ENCODE results near the gene MACROH2A1. TPM values are rescaled to one million over a fixed set of nuclear protein-coding genes. Genes with fewer than 3 reads are reported as not detected.

Gene MACROH2A1
- total RNA-seq, 1 experiment from 2014 or later: 301 TPM

DNA sequence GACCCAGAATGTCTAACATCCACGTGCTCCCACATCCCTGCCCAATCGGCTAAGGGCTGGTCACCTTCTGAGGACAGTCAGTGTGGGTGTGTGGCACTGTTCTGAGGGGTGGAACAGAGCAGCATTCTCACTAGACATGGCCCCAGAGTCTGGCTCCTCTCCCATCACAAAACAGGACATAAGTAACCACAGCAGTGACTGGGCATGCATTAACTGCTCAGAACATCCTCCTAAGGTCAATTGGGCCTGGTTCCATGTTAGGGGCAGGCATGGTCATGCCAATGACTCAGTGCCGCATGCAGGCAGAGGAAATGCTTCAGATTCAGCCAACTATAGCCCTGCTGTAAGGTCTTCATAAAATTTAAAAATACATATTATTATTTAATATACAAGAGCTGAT lies 12.9 kb downstream of the MACROH2A1 start:
- in situ Hi-C loops (cut with HindIII; ENCODE audit: low pct_unique_long_range_greater_than_20kb, low sequenced_read_pairs): no loop called here
- no peak for DNase-seq (ENCODE audit: low read depth)

DNA sequence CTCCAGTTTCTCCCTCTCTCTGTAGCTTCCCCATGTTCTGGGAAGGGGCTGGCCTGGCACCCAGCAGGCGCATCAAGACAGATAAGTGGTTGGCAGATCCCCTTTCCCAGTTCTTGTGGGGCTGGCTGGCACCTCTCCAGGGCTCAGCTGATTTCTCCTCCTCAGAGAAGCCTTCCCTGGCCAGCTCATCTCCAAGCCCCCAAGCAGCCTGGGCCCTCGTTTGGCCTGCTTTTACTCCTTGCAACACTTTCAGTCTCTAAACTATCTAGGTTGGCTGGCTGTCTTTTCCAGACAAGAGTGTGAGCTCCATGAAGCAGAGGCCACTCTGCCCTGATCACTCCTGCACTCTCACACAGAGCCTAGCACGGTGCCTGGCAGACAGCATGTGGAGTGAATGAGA lies 13.5 kb downstream of the MACROH2A1 start:
- in situ Hi-C loops (cut with HindIII; ENCODE audit: low pct_unique_long_range_greater_than_20kb, low sequenced_read_pairs): no loop called here
- no peak for DNase-seq (ENCODE audit: low read depth)

DNA sequence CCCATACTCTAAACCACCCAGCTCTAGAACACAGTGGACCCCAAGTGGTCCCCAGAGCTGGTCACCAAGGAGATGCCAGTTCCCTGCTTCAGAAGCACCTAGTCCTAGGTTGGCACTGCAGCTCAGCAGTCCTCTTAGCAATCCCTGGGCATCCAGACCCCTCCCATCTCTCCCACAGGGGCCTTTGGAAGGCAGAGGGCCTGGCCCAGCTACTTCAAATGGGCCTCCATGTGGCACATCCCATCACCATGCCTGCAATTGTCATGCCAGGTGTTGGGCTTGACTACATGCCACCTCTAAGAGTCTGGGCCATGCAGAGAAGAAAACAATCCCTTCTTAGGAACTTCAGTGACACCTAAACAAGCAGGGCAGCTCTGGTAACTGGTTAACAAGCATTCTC lies 14.1 kb downstream of the MACROH2A1 start:
- in situ Hi-C loops (cut with HindIII; ENCODE audit: low pct_unique_long_range_greater_than_20kb, low sequenced_read_pairs): no loop called here
- DNase-seq (ENCODE audit: low read depth): no peak

DNA sequence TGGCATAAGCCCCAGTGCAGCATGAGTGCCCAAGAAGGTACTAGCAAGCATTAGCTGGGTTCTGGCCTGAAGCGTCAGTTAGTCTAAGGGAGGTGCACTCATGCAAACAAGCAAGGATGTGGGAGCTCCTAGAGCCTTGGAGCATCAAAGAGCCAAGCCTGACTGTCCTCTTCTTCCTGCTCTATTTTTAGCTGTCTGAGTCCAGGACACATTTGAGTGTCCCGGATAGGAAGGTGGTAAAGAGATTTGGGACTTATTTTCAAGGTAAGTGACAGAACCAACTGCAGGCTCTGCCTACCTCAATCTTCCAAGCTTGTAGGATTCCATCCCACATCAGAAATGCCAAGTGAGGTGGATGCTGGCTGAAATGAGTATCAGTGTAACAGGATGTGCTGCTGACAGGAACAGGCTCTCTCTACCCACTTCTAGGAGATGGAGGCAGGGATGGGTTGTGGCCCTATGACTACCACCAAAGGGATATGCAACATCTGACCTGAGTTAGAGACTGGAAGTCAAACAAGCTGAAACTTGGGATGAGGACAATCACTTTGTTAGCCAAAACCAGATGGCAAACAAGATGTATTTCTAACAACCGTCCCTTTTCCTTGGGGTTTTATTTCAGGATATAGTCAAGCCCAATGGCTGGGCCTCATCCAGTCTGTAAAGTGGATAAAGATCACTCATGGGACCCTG lies 15.1 kb downstream of the MACROH2A1 start:
- in situ Hi-C loops (cut with HindIII; ENCODE audit: low pct_unique_long_range_greater_than_20kb, low sequenced_read_pairs): no loop called here
- DNase-seq (ENCODE audit: low read depth): no peak

DNA sequence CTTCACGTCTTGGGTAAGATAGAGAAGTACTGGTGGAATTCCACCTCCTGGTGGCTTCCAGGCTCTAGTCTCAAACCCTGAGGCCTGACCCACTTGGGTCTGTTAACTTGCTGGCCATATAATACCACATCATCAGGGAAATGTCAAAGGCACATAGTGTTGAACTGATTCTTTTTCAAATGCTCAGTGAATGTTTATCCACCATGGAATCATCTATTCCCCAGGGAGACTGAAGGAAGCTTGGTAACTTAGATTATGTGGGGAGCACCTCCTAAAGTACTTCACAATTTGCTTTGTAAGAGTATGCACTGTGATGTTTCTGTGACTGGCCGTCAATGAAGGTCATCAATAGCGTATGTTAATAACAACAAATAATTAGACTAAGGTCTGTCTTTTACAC lies 16.1 kb downstream of the MACROH2A1 start:
- in situ Hi-C loops (cut with HindIII; ENCODE audit: low pct_unique_long_range_greater_than_20kb, low sequenced_read_pairs): no loop called here
- DNase-seq (ENCODE audit: low read depth): no peak

DNA sequence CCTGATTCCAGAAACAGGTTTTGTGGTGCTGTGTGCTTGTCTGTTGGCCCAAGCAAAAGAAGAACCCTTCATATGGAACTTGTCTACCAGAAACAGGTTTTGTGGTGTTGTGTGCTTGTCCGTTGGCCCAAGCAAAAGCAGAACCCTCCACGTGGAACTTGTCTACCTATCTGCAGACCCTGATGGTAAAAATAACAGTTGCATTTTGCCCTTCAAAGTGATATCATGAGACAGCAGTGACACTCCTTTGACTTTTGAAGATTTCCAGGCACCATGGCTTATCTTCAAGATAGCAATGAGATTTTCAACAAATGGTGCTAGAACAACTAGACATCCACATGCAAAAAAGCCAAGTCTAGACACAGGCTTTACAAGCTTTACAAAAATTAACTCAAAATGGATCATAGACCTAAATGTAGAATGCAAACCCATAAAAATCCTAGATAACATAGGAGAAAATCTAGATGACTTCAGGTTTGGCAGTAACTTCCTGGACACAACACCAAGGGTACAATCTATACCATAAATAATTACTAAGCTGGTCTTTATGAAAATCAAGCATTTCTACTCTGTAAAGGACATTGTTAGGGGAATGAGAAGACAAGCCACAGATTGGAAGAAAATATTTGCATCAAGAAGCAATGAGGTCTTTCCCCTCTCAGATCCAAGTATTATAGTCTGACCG lies 16.8 kb downstream of the MACROH2A1 start:
- DNase-seq (ENCODE audit: low read depth): no peak
- in situ Hi-C loops (cut with HindIII; ENCODE audit: low pct_unique_long_range_greater_than_20kb, low sequenced_read_pairs): no loop called here

DNA sequence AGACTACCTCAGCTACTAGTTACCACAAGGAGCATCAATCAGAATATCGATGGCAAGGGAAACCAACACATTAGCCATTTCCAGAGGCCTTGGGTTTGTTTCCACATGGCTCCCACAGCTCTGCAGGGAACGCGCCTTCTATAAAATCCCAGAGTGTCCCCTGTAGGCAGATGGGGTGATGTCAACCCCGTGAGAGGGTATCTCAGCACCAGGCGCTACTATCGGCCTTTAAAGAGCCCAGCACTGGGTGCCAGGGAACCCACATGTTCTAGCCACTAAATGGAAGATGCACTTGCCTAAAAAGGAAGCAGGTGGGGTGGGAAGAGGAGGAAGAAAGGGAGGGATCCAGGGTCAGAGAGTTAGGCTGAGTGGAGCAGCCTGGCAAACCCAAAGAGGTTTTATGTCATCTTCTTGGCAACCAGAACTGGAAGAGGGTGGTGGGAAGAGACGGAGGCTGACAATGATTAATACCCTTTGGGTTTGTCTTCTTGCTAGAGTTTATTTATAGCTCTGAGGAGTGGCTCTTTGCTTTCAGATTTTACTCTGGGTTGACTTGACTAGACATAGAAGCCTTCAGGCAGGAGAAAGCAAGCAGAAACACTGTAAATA lies 19.9 kb downstream of the MACROH2A1 start:
- DNase-seq (ENCODE audit: low read depth): no peak
- in situ Hi-C loops (cut with HindIII; ENCODE audit: low pct_unique_long_range_greater_than_20kb, low sequenced_read_pairs): no loop called here

DNA sequence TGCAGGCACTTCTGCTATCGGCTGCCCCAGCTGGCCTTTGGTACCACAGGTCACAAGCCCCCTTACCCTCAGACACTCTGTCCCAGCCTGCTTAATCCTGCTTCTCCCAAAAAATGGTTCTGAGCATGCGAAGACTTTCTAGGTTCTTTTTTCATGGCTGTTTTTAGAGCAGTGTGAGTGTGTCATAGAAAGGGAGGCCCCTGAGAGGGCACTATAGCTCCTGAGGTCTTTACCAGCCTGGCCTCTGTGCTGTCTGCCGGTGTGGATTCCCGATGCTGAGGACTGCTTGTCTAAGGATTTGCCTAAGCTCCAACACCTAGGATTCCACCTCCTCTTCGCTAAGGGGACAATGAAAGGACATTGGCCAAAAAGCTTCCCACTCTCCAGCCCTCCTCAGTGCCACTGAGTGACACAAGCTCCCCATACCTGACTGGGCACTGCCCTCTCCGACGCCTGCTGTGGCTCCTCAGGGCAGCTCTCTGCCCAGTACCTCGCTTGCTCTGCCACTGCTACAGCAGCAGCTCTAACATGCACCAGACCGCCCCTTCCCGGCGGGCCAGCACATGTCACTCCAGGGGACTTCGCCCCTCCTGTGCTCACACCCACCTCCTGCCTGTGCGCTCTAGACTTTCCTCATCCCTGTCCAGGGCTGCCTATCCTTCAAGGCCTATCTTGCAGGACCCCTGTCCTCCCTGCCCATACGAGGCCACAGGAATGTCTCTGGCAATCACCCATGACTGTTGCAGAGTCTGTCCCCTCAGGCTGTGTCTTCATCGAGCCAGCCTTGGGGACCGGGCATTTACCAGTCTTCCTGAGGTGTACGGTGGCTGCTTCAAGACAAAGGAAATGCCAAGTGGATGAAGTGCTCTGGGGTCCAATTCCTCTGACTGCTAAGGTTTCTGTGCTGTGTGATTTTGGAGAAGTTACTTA lies 21.0 kb downstream of the MACROH2A1 start:
- in situ Hi-C loops (cut with HindIII; ENCODE audit: low pct_unique_long_range_greater_than_20kb, low sequenced_read_pairs): no loop called here

DNA sequence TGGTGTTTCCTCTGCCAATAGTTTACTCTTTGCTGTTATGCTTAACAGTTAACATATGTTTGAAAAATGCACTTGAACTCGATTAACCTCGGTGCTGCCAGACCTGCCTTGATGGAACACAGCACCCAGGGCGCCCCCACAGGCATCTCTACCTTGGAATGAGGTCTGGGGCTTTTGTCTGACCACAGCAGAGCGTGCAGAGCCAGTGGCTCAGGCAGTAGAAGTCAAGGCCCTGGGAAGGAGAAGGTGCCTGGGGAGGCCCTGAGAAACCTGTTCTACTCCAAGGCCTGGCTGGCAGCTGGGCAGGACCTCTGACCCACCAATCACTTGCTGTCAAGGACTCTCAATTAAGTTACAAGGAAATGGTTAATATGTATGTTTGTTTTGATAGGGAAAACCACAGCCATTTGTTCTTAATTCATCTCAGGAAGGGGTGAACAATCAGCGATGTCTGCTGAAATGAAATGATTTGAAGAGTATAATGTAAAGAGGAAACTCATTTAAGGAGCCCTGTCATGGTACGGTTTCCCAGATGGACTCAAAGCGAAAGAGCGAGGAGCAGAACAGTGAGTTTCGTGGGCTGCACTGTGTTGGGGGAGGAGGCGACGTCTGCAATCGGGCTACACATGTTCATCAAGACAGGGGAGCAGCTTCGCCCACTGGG lies 21.9 kb downstream of the MACROH2A1 start:
- in situ Hi-C loops (cut with HindIII; ENCODE audit: low pct_unique_long_range_greater_than_20kb, low sequenced_read_pairs): no loop called here
- DNase-seq (ENCODE audit: low read depth): no peak

More for the DNA sequence above, 21.0 kb downstream of the MACROH2A1 start:
- DNase-seq (ENCODE audit: low read depth): no peak

DNA sequence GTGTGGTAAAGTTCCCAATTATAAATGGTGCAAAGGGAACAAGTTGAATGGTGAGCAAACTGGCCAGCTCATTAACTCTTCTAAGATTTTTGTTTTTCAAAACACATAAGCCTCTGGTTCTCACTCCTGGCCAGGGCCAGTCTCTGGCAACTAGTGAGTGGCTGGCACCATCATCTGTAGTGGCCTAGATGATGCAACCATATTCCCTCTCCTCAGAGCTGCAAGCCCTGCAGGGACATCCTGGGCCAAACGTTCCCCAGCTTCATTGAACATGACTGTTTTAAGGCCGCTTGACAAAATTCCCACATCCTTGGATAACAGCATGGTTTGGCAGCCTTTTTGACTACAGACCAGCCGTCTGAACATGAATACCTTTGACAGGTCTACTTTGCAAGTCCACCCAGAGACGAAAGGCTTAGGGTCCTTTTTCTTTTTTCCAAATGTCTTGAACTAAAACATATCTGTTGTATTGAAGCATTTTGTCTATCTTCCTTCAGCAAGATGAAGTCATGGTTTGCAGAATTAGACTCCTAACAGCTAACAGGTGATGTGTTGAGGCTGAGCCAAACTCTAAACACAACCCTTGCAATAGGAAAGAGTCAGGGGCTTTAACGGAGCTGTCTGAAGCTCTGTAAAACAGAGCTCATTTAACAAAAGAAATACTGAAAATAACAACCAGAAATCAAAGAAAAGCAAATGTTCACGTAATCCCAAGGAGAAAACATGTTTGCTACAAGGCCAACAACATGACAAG lies 23.8 kb downstream of the MACROH2A1 start:
- in situ Hi-C loops (cut with HindIII; ENCODE audit: low pct_unique_long_range_greater_than_20kb, low sequenced_read_pairs): no loop called here
- no peak for DNase-seq (ENCODE audit: low read depth)

DNA sequence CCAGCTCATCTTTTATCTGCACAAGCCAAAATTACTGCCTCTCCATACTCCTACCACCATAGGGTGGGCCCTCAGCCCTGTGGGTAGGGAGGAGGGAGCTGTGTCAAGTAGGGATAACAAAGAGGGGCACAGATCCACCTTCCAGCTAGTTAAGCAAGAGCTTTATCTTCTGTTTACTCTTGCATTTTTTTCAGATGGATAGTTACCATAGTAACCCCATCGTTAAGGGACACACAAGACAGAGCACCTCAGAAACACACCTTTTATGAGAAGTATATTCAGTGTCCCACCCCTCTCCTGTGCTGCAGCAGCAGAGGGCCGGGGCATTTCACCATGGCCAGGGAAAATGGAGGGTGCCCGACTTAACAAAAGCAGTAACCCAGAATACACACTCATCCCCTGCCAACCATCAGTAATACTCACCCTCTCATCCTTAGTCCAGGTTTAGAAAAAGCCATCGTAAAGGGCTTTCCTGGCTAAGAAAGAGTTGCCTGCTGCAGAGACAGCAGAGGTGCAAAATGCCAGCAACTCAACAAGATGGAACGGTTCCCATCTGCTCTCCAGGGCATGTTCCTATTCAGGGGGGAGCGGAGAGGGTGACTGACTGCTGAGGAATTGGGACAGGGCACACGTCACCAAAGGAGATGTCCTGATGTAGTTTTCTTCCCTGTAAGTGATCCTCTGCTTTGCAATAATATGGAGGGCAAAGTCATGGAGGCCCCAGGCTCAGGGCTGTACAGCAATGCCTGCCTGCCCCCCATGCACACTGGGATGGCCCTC lies 25.1 kb downstream of the MACROH2A1 start:
- in situ Hi-C loops (cut with HindIII; ENCODE audit: low pct_unique_long_range_greater_than_20kb, low sequenced_read_pairs): no loop called here
- DNase-seq (ENCODE audit: low read depth): no peak

DNA sequence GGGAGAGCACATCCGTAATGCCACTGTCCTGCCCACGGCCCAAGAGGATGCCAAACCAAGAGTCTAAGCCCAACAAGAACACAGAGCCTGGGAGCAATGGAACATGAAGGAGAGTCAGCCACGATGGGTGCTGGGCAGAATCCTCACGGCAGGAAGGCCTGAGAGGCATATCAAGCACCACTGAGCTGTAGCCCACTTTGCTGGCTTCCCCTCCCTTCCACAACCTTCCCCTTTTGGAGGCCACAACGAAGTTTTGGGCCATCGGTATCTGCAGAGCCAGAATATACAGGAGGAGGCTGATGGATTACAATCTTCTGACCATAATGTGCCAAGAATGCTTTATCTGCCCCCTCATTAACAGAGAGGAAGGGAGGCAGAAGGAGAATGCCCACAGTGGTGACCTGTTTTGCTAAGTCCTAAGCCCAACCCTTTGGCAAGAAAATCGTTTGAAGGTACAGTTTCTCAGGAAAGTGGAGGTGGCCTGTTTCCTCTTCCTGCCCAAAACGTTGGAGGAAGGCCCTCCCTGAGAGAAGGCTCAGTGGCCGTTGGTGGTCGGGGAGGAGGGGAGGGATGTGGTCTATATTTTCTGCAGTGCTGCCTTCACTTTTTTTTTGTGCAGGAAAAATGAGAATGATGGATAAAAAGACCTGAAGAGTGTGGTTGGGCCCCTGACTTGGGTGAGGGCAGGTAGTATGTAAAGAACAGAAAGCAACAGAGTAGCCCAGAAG lies 26.2 kb downstream of the MACROH2A1 start:
- in situ Hi-C loops (cut with HindIII; ENCODE audit: low pct_unique_long_range_greater_than_20kb, low sequenced_read_pairs): no loop called here
- DNase-seq (ENCODE audit: low read depth): no peak

DNA sequence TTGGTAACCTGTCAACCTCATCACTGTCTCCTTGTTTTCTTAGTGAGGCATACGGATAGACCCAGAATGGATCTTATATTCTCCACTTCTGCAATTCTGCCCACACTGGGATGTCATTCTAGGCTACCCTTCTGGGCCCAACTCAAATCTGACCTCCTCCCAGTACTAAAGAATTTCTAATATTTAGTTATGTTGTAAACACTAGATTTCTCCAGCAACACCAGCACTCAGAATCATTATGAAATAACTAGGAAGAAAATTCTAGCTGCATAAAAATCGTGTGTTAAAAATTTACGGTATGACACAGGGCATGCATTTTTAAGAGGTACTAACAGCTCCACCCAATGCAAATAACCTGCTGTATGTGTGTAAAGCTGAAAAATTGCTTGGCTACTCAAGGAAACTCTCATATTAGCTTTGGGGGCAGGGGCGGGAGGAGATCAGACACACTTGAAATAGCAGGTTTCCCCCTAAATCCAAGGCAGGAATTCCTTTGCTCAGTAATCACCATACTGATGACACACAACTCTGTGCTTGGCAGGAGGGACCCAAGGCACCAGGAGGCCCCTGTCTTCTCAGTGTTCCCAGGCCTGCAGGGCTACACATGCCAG lies 27.3 kb downstream of the MACROH2A1 start:
- in situ Hi-C loops (cut with HindIII; ENCODE audit: low pct_unique_long_range_greater_than_20kb, low sequenced_read_pairs): no loop called here
- DNase-seq (ENCODE audit: low read depth): peak; percentile 18

DNA sequence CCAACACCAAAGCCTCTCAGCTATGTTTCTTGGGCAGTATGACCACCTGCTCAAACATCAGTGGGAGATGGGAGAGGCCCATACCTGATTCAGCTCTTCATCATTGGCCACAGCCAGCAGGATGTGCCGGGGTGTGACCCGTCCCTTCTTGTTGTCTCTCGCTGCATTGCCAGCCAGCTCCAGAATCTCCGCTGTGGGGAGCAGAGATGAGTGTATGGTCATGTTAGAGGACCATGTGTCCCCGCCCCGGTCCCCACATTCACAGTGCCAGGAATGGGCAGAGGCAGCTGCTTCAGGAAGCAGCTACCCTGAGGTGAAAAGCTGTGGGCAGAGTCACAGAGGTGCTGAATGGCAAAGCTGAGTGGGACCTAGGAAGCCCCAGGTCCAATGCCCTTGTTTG lies 29.1 kb downstream of the MACROH2A1 start:
- in situ Hi-C loops (cut with HindIII; ENCODE audit: low pct_unique_long_range_greater_than_20kb, low sequenced_read_pairs): no loop called here

DNA sequence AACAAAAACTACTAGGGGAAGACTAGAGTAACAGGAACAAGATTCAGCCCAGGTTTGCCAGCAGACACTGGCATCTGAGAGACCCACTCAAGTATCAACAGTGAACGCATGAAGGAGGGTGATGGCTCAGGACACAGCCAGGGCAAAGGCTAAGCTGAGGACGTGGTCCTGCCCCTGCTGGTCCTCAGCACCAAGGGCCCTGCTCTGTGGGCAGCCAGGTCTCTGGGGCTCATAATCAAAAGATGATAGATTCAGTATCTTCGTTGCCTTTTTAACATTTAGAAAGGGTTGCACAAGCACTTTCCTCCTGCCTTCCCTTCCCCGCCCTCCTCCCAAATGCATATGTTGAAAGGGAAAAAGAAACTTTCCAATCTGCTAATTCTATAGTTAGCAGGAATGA lies 31.5 kb downstream of the MACROH2A1 start:
- in situ Hi-C loops (cut with HindIII; ENCODE audit: low pct_unique_long_range_greater_than_20kb, low sequenced_read_pairs): no loop called here
- no peak for DNase-seq (ENCODE audit: low read depth)

More for the DNA sequence above, 29.1 kb downstream of the MACROH2A1 start:
- no peak for DNase-seq (ENCODE audit: low read depth)

DNA sequence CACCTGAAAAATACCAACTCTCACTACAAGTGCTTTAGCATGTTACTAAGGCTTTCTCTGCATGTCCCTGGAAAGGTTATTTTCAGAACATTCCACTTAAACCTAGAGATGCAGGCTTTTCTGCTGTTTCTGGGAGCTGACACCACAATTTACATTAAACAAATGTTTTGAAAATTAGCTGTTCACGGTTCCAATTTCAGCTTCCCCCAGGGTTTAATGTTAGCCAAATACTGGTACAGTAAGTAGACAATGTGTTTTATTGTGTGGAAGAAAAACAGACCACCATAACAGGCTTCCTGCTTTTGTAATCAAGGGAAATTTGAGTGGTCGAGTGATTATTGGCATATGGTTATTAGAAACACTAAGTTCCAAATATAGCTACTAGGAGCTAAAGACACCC lies 32.0 kb downstream of the MACROH2A1 start:
- in situ Hi-C loops (cut with HindIII; ENCODE audit: low pct_unique_long_range_greater_than_20kb, low sequenced_read_pairs): no loop called here
- no peak for DNase-seq (ENCODE audit: low read depth)

All from Caki2 (cell line).